ENCODE measurements around the gene SH3RF1.

Gene SH3RF1

GRCh38 chr4:169163495-169163894, 107.3 kb downstream of the SH3RF1 start:
- no peak for ATAC-seq
- no peak for DNase-seq

DNA sequence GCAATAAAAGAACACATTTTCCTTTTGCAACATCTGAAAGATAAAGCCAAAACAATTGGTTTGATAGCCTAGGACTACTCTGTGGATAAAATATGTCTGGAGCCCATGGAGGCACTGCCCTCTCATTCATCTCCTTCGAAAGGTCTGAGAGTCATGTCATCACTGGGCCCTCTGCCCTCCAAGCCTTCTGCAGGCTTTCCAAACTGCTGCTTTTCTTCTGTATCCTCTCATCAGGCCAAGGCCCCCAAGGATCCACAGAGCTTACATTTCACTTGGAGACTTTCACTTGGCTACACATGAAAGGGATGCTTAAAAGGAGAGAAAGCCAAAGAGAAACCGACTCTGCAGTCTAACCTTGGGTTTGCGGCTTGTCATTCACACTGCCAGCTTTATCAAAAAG, 109.9 kb downstream of the SH3RF1 start:
- no peak for ATAC-seq
- DNase-seq, result no peak

GRCh38 chr4:169159624-169160171, 111.1 kb downstream of the SH3RF1 start:
- DNase-seq, result no peak
- ATAC-seq, result no peak

GRCh38 chr4:169158861-169159260, 111.9 kb downstream of the SH3RF1 start:
- DNase-seq (no peak), ATAC-seq (no peak)

DNA sequence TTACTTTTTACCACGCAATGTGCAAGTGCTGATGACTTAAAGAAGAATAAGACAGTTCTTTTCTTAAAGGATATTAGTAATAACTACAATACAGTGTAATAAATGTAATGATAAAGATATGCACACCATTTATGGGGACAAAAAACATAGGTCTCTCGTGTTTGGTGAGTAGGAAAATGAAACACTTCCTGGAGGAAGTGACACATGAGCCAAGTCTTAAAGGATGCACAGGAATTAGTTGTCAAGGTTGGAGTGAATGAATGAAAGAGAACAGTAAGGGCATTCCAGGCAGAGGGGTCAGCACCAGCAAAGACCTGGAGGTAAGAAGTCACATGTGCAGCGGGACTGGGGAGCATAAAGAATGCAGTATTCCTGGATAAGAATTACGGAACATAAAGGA, 112.7 kb downstream of the SH3RF1 start:
- ATAC-seq, result no peak

DNA sequence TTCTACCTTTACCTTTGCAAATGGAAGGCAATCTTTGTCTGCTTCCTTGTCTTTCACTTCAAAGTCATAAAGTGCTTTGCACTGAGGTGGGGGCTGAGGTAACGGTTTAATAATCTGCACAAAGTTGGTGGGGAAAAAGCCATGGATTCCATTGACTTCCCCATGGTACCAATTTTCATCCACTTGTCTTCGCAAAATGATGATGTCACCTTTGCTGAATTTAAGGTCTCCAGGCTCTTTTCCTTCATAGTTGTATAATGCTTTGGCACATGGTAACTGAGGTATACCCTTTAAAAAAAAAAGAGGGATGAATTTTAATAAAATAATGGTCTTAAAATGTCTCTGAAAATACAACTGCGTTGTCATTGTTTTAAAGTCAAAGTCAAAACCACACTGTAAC, 114.4 kb downstream of the SH3RF1 start:
- no peak for ATAC-seq
- no peak for DNase-seq

More for the DNA sequence above, 112.7 kb downstream of the SH3RF1 start:
- no peak for DNase-seq

- DNase-seq, result no peak
- ATAC-seq, result no peak
Observed at GRCh38 chr4:169154121-169154520, 116.6 kb downstream of the SH3RF1 start.

- DNase-seq (no peak), ATAC-seq (no peak)
Observed at GRCh38 chr4:169153481-169154087, 117.2 kb downstream of the SH3RF1 start.

DNA sequence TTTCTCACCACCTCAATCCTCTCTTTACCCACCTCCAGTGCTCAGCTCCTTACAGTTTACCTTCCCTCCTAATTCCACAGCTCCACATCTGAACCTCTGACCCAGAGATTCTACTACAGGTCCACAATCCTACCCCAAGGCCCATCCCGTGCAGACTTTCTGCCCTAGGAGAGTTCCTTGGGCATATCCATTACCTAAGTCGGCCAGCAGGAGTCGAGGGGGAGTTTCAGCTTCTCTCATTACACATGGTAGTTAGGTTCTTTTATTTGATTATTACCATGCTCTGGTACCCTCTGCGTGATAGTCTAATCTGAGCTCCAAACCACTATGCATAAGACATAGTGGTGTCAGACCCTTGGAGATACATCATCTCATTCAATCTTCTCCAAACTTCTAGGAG, 117.9 kb downstream of the SH3RF1 start:
- ATAC-seq (no peak), DNase-seq (no peak)

- no peak for ATAC-seq
- no peak for DNase-seq
Observed at GRCh38 chr4:169152098-169152497, 118.7 kb downstream of the SH3RF1 start.

GRCh38 chr4:169151671-169152070, 119.1 kb downstream of the SH3RF1 start:
- ATAC-seq (no peak), DNase-seq (no peak)

DNA sequence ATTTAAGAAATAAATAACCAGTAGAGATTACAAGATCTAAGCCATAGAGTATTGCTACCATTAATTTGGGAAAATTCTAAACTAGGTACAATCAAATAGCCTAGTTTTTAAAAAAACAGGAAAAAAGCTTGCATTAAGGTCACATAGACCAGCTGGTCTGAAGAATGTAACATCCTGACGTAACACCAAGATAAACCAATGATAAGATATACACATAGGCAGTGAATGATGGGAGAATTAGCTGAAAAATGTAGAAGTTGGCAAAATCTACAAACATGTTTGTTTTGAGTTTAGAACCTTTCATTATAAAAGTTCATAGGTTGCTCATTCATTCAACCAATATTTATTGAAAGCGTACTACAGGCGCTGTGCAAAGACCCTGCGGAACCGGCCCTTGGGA, 120.0 kb downstream of the SH3RF1 start:
- DNase-seq (no peak), ATAC-seq (no peak)

GRCh38 chr4:169148885-169149284, 121.9 kb downstream of the SH3RF1 start:
- ATAC-seq (no peak), DNase-seq (no peak)

- DNase-seq, result no peak
Observed at GRCh38 chr4:169147191-169147590, 123.6 kb downstream of the SH3RF1 start.

GRCh38 chr4:169144061-169144600, 126.6 kb downstream of the SH3RF1 start:
- DNase-seq (no peak), ATAC-seq (no peak)

More at GRCh38 chr4:169147191-169147590, 123.6 kb downstream of the SH3RF1 start:
- ATAC-seq, result no peak

DNA sequence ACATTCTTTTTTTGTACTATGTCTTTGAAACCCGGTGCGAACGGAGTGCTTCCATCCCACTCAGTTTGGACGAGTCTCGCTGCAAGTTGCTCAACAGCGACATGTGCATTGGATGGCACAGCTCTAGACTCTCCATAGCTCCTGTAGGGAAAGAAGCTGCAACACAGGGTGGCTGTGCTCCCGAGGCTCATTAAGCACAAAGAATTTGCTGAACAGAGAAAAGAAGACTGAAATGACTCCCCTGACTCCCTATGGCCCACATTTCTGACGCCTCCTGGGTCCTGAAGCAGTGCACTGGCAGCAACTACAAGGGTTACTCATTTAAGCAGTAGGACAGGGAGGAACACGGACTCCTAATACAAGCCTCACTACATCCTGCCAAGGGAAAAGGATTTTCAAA, 127.4 kb downstream of the SH3RF1 start:
- no peak for DNase-seq
- no peak for ATAC-seq

DNA sequence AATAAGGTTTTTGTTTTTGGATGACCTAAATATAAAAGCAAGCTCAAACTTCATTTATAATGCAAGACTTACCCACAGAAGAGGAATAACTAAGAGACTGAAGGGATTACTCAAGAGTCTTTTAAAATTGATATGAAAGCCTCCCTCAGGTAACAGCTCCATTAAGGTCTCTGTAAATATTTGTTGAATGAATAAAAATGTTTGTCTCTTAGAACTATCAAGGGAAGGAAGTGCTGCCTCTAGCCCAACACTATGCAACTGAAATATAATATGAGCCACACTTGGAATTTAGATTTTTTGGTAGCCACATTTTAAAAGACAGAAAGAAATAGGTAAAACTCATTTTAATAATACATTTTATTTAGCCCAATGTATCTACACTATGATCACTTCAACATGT, 127.8 kb downstream of the SH3RF1 start:
- no peak for DNase-seq
- ATAC-seq, result no peak

- no peak for ATAC-seq
- DNase-seq, result no peak
Observed at GRCh38 chr4:169142391-169142790, 128.4 kb downstream of the SH3RF1 start.

GRCh38 chr4:169139021-169139420, 131.7 kb downstream of the SH3RF1 start:
- DNase-seq (no peak), ATAC-seq (no peak)

DNA sequence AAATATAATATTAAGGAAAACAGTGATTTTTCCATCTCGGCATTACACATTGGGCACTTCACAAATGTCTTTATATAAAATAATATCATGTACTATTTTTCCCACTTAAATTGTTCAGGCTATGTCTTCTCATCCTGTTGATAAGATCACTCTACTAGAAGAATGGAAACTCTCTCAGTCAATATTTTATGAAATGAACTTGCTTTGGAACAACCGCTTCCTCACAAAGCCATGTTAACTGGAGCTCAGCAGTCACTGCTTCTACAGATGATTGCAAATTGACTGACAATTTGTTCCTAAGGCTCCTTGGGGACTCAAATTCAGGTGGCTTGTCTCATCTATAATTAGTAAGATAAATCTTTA, 133.2 kb downstream of the SH3RF1 start:
- DNase-seq, result no peak
- no peak for ATAC-seq

DNA sequence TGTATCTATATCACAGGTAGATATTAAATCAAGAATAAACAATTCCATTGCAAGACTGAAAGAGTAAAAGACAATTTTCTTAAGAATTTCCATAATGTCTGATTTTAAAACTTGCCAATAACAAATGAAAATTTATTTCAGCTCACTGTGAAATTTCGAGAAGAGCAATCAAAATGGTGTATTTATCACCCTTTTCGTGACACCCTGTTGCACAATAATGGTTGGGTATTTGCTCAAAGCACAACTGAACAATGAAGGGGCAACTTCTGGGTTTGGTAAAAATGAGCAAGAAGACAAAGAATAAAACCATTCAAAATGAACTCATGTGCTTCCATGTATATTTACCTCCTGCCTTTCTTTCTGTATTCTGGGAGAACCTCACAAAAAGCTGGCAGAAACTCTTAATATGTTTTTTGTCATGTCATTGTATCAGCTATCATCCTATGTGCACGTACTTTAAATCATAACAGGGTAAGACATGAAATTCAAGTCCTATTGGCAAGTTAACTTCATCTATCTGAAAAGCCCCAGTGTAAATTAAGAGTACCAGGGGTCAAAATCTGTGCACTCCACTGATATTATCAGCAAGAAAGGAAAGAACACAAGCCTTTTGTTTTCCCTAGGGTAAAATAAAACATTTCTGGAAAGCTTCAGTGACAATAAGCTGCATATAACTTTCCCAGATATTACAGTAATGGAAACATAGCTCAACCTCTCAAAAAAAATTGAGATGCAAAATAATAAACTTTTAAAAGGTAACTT, 133.8 kb downstream of the SH3RF1 start:
- ATAC-seq (no peak), DNase-seq (no peak)

- DNase-seq (no peak), ATAC-seq (no peak)
Observed at GRCh38 chr4:169136330-169136729, 134.4 kb downstream of the SH3RF1 start.

- ATAC-seq (no peak), DNase-seq (no peak)
Observed at GRCh38 chr4:169135776-169136175, 135.0 kb downstream of the SH3RF1 start.

GRCh38 chr4:169133932-169134331, 136.8 kb downstream of the SH3RF1 start:
- no peak for DNase-seq
- ATAC-seq, result no peak

All from stimulated activated naive CD8-positive, alpha-beta T cell treated with anti-CD3 and anti-CD28 coated beads, Interleukin-15, Interleukin-2, amounts not matched to agents 100 U/mL and 50 U/mL, for 24 hours (primary cell).